HG02938 (cell line): Measurements from ENCODE around the gene GRM3.

Experiments
- ATAC-seq: cut with Tn5 transposase; IDR thresholded peaks from one replicate; pipeline ENCODE4 v1.9.1; 2021; ENCODE audit warnings: mild to moderate bottlenecking, moderate library complexity; ENCODE audit not compliant: unreplicated experiment

GRM3 gene

DNA sequence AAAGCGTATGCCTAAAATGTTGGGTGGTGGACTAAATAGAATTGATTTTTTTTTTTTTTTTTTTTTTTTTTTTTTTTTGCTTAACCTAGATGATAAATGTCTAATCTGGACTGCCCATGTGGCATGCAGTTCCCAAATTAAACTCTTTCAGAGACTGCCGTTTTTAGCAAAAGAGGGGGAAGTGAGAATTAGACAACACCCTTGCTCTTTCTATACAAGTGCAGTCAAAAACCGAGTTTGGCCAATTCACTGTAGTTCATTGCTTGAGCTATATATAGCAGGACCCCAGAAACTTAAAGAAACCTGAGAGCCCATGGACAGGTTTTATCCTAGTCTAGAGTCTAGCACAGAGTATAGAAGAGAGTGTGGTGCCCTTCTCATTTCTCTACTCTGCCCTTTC lies 141.9 kb downstream of the GRM3 start:
- peak; percentile 82 for ATAC-seq

DNA sequence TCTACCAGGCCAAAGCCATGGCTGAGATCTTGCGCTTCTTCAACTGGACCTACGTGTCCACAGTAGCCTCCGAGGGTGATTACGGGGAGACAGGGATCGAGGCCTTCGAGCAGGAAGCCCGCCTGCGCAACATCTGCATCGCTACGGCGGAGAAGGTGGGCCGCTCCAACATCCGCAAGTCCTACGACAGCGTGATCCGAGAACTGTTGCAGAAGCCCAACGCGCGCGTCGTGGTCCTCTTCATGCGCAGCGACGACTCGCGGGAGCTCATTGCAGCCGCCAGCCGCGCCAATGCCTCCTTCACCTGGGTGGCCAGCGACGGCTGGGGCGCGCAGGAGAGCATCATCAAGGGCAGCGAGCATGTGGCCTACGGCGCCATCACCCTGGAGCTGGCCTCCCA lies 142.7 kb downstream of the GRM3 start:
- ATAC-seq: no peak

DNA sequence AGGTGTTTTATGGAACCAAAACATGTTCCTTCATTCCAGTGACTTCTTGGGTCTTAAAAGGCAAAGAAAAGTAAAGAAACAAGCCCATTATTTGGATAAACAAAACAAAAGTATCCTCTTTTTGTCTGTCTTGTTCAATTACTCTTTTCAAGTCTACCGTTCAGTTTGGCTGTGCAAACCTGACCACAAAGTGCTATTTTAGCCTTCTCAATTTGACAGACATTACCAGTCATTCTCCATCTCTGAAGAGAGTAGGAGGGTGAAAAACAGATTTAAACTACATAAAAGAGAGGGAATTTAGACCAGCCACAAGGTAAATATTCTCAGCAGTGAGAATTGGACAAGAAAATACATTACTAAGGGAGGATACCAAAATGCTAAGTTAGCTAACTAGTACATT lies 145.2 kb downstream of the GRM3 start:
- ATAC-seq: no peak

DNA sequence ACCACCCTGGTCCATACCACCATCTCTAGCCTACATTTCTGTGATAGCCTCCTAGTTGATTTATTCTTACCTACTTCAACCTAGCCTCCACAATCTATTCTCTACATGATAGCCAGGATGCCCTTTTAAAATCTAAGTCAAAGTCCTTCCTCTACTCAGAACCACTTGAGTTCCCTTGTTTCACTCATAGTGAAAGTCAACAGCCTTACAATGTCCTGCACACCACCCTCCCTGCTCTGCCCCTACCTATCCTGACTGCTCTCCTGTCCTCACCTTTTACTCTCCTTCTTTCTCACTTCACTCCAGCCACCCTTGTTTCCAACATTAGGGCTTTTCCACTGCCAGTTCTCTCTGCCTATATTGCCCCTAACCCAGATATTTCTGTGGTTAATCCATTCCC lies 146.7 kb downstream of the GRM3 start:
- ATAC-seq: peak; percentile 56

DNA sequence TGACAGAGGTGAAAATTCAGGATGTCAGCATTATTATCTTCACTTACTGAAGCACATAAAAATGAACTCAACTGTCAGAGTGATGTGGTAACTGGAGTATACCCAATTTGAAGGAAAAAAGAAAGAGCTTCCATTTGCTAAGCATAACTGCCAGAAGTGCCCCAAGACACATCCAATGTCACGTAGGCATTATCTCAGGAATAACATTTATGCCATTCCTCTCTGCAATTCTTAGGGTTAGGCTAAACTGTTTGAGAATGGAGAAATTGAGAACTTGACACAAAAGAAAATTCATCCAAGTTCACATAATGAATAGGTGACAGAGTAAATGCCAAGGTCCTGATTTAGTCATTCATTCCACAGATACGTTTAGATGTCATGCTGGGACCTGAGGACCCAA lies 148.6 kb downstream of the GRM3 start:
- ATAC-seq: no peak

DNA sequence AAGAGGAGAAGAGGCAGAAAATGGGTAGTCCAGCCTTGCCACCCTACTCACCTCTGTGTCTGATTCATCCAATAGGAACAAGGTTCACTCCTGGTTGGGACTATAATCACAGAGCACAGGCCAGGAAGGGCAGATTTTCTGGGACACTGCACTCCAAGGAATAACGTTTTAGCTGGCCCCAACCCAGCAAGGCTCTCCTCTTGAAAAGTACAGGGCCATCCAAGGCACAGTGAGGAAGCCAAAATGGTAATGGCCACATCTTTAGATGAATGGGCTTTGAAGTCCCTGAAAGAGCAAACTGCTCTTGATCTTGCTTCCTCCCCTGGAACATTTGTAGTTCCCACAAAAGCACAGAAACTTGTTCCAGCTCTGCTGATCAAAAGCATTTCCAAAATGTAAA lies 149.4 kb downstream of the GRM3 start:
- ATAC-seq: no peak

DNA sequence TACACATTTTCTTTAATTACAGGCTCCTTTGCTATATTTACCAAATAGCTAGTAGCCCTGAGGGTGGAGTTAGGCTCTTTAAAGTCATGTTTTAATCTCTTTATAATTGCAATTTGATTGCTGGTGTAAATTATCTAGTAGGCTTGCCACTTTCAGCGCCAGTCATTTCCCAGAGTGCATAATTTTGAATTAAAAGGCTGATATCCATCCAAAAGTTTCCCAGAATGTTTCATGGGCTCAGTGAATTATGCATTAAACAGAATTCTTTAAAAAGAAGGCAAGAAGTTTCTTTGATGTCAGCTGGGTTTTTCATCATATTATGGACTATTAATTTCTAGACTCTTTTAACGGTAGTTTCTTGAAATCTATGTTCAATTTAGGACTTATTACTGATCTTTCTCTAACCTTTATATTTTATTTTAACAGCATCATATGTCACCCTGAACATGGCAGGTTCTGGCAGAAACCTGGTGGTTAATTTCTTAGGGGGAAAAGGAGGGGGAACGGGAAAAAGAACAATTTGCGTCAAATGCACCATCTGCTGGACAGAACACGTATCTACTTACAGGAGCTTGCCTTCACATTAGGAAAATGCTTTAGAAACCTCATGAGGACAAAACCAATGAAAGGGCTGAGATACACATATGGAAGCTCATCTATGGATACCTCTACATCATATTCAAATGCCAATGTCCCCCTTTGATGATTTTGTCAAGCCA lies 171.1 kb downstream of the GRM3 start:
- ATAC-seq: no peak

DNA sequence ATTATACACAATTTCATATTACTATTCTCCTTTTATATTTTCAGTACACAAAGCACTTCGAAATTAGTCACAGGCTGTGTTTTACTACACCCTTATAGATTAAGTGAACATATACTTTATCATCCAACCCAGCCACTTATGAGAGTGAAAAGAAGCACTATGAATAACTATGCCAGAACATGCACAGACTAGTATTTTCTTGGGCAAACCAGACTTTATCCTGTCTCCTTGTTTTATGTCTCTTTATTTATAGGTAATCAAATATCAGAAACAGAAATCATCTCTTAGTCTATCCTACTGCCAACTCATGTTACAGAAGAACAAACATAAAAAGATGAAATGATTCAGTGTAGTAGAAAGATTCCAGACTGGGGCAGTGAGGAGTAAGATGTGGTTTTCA lies 171.8 kb downstream of the GRM3 start:
- no peak for ATAC-seq

DNA sequence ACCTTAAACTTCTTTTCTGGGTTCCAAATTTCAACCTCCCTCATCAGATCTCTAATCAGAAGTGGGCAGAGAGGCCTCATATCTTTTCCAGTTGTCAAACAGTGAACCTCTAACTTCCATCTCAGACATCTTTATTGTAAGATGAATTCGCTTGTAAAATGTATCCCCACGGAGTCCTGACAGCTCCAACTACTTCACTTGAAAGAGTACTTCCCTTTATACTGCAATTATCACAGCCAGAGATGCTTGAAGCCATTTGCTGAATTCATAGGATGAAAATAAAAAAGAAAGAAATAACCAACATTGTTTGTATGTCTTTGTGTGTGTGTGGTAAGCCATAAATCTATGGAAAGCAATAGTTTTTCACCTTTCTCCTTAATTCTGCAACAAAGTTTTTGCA lies 175.2 kb downstream of the GRM3 start:
- no peak for ATAC-seq

DNA sequence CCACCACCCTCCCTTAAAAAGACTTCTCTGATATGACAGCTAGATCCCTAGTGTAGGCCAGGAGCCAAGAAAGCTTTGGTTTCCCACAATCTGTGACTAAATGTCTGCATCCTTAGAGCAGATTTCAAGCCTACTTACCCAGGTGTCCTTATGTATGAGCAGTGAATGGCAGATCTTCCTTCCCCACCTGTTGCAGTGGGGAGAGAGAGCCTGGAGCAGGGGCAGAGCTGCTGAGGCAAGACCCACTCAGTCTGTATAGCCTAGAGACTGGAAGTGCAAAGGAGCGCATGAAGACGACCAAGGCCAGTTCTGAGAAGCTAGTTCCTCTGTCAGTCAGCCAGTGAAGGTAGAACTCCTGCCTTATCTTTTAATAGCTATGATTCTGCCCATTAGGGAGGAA lies 180.1 kb downstream of the GRM3 start:
- ATAC-seq: no peak

DNA sequence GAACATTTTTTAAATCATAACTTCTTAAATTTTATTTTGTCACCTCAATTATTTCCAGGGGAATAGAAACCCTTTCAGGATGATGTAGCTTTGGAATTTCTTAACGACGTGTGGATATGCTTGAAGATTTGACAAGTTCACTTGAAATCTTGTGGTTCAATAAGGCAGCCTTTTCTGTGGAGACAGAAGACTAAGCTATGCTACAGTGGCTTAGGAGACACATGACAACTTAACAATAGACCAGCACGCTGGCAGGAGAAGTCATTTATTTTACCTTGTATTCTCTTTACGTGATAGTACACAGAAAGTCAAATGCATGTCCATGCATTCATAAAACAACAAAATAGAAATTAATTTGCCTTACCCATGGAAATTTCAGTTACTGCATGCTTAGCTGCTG lies 181.6 kb downstream of the GRM3 start:
- no peak for ATAC-seq

DNA sequence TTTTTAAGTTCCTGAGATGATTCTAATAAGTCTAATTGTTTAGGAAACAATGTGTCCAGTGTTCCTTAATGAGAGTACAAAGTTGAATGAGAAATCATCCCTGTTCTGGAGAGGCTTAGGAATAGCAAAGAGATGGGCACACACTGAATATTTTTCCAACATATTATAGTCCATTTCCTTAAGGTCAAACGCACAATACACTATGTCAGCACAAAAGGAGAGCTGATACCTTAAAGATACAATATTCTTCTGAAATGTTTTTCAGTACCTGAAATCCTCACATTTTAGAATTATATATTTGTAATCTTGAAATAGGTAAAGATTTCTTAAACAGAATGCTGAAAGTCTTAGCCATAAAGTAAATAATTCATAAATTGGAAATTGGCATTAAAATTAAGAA lies 183.2 kb downstream of the GRM3 start:
- ATAC-seq: no peak

DNA sequence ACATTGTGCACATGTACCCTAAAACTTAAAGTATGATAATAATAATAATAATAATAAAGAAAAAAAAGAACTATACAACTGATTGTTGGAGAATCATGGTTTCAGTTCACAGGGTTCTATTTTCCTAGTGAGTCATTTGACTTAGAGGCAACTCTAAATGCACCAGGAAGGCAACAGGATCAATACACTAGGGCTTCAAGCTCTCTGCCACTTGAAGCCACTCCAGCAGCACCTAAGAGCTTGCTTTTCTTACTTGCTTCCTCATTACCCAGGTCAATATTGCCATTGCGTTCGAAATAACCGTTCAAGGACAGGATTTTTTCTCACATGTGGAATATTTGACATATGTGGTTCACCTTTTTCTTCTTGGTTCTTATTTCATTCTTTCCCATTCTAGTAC lies 189.7 kb downstream of the GRM3 start:
- no peak for ATAC-seq

DNA sequence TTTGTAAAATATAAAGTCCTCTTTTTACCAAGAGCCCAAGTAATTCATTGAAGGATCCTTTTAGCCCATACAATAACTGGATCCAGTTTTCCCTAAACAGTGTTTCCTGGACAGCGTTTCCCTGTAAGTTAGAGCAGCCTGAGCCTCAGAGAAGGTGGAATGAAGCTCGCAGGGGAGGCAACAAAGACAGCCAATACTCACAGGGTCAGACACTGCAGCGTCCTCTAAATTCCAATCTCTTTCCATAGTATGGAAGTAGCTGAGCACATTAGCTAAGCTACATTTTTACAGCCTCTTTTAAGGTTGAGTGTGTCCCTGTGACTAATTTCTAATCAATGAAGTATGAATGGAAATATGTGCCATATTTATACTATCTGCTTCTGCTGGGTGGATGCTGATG lies 193.5 kb downstream of the GRM3 start:
- ATAC-seq: no peak

DNA sequence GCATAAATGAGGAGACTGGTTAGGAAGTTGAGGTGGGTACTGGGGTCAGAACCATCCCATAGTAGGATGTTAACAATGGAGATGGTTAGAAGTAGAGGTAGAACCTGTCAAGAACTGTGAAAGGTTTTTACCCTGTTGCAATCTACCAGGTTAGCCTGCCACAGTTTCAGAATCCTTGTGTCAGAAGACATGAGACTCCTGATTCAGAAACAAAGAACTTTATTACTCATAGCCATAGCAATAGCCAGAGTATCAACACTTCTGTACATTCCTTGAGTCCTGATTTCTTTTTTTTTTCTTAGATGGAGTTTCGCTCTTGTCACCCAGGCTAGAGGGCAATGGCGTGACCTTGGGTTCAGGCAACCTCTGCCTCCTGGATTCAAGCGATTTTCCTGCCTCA lies 200.9 kb downstream of the GRM3 start:
- ATAC-seq: no peak

DNA sequence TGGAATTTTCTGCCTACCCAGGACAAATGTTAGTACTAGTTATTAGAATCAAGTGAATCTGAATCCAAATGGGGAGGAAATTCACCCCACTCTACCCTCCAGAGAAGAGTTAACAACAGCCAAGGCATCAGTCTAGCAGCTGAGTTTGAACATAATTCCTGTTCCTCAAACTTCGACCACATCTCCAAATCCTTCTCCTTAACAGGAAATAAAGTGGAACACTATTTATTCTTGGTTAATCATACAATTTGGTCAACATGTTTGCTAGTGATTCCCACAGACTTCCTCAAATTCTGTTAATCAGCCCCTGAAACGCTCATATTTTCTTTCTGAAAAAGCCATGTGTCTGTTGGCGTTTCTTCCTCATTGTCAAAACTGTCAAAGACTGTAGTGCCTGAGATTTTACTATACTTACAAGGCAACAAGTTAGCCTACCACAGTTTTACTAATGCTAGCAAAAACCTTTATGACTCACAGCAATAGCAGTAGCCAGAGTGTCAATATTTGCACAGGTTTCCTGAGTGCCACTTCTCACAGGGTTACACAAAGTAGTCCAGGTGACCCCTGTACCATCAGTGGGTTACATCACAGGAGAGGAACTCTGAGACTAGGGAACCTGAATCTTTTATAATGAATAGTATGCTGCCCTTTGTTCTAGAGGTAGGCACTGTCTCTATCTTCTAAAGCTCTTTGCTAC lies 202.9 kb downstream of the GRM3 start:
- no peak for ATAC-seq

DNA sequence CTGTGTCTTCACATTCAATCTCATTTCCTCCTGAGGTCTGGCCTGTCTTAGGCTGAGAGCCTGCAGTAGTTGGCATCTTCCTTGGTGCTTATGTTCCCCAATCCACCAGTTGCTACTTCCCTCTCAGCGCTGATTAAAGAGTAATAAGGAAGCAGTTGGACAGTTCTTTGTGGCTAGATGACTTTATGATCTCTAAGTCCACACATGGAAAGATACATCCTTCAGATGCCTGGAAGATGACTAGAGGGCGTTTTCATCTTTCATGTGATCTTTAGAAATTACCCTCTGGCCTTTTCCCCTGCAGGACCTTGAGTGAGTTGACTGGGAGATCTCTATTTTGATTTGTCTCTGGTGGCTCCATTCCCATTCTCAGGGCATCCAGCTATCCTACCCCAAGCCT lies 204.5 kb downstream of the GRM3 start:
- no peak for ATAC-seq

DNA sequence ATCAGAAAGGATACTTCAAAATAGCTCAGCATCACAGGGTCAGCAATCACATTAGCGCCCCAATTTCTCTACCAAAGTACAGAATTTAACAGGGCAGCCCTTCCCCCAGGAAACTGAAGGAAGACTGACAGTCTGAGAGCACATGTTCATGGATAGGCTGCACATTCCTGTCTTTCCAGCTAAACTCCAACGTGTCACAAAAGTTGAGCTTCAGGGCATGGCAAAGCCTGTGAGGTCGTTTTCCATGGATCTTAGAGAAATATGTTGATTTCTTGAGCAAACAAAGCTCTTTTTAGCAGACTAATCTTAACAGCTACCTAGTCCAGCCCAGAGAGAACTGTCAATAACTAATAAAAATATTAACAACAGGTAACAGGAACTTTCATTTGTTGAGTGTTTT lies 207.9 kb downstream of the GRM3 start:
- ATAC-seq: no peak

DNA sequence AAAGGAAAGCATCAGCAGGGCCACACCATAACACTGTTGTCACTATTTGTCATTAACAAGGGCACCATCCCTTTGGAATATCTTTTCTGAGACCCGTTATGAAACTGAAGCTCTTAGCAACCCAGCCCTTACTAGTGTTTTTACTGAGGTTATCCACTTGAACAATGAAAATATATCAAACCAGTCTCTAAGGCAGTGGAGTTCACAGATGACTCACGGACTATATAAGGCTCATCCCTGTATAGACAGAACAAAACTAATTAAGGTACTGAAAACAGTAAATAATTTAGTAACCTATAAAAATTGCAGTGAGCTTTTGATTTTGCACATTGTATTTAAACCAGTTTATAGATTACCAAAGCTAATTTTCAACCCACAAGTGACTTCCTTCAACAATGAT lies 219.7 kb downstream of the GRM3 start:
- ATAC-seq: peak; percentile 73

DNA sequence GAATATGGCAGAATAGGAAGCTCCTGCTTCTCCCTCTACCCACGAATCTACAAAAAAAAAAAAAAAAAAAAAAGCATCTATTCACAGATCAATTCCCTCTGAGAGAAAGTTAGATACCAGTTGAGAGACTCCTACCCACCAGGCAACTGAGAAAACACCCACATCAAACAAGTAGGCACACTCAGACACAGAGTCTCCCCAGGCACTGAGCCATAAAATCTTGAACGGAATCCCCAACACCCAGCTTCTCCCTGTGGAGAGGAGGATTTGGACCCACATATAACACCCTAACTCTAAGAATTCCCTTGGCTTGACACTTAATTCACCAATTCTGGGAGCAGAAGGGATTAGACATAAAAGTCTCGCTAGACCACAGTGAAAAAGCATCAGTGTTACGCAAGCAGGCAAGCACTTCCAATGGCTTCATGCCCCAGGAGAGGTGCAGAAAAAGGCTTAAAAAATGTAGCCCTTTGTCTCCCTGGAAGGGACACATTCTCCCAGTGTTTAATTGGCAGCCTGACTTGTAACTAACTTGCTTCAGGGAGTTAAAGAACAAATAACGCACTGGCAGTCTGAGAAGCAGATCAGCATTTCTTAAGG lies 223.6 kb downstream of the GRM3 start:
- no peak for ATAC-seq

DNA sequence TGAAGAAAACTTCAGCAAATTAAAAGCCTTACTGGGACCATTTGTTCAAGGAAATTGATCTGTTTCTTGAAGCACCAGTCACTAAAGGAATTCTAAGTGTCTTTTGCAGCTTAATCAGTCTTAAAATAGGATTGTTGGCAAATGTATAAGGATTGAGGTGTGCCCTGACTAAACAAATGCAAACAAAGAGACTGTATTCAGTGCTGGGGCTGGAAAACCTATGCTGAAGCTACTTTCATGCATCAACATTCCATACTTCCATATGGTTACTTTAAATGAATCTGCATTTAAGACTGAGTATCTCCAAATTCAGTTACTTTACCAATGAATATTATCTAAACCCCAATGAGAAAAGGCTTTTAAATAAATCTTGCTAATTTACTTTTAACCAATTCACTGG lies 232.4 kb downstream of the GRM3 start:
- no peak for ATAC-seq

DNA sequence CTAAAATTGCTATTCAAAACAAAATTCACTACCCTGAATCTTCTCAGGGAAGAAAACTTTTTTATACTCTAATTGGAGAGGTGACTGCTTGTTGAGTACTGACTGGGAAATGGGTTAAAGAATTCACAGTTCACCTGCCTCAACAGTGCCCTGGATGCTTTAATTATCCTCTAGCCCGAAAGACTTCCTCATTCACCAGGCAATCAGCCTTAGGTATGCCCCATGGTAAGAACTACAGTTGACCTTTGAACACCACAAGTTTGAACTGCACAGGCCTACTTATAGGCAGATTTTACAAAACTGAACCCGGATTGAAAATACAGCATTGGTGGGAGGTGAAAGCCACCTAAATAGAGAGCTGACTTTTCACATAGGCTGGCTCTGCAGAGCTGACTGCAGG lies 240.4 kb downstream of the GRM3 start:
- no peak for ATAC-seq
